ENCODE results near the gene CA7.

The CA7 gene

DNA sequence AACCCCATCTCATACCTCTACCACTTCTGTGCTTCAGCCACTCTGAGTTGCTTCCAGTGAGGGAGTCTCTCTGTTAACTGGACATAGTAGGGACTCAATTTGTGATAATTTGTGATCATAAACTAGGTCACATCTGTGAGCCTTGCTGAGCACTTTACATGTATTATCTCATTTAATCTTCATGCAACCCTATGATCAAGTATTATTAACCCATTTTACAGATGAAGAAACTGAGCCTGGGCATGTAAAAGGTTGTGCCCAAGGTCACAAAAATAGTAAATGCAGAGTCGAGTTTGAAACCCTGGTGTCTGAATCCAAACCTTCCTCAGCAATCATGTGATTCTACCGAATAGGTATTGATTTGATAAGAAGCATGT, 54.7 kb downstream of the CA7 start:
- no peak for DNase-seq (ENCODE audit: low spot score)

DNA sequence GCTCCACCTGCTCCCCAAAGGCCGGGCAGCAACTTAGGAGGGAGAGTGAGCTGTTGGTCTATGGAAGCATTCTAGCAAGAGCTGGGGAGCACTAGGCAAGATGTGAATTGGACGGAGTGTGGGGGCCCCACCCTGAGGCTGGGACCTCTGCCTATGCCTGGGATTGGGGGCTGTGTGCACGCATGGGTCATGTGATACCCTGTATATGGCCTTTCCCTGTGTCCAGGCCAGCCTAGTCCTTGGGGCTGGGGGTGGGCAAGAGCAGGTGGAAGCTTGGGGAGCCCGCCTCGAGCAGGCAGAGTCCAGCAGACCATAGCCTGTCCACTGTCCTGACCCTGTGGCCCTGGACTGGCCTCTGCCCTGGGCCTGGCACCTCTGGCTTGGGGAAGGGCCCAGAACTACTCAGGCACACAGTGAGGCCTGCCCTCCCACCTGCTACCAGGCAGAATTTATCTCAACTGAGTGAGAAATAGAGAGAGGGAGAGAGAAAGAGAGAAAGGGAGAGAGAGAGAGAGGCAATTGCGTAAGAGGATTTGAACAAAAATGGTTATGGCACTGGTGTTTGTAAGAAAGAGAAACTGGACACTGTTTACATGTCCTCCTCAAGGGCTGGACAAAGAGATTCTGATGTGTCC, 55.2 kb downstream of the CA7 start:
- no peak for DNase-seq (ENCODE audit: low spot score)

DNA sequence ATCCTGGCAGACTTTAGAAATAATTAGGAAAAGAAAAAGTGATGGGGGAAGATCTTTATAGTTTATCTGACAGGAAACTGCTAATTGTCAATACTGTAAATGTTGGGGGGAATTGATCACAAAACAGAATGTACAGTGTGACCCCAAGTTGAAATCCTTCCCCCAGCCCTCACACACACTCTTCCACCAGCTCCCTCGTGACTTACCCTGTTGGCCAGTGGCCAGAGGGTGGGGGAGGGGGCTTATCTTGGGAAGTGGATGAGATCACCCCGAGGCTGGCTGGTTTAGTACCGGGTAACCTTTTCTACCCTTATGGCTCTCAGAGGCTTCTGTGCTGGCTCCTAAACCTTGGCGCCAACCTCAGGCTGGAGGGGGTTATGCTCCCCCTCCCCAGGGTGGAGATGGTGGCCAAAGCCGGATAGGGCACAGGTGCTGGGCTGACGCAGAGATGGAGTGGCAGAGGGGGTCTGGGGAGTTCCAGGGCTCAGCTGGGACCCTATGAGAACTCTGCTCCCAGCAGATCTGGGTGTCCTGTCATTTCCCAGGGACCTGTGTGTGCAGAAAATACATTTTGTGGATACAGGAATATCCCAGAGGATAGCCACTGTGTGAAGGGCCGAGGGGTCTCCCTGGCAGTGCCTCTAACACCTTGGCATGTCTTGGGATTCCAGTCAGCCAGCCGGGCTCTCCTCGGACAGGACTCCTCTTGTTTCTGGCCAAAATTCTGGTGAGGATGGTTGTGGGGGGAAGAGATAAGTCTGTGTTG, 55.9 kb downstream of the CA7 start:
- DNase-seq (ENCODE audit: low spot score): peak; percentile 52

DNA sequence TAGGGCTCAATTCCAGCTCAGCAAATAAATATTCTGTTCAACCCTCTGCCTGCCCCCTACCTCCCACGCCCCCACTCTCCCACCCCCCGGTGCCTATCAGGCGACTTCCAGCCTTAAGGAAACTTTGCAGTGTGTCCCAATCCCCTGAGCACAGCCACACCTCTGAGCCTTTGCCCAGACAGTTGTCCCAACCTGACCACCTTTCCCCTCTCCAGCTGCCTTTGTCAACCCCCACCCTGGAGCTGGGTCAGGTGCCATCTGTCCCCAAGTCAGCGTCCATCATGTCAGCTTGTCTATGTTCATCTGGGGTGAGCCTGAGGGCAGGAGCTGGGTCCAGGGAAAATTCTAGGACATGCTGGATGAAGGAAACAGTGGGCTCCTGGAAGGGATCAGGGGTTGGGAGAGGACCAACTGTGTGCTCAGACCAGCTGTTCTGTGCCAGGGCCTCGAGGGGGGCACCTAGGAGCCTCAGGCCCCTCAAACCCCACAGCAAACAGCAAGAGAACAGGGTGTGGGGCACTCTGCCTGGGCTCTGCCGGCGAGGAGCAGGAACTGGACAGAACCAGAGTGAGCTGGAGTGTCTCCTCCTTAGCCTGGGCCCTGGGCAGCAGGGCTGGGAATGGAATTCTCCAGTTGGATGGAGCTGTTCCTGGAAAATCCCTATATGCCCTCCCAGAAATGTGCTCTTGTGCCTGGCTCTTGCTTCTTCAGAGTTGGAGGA, 56.7 kb downstream of the CA7 start:
- no peak for DNase-seq (ENCODE audit: low spot score)

DNA sequence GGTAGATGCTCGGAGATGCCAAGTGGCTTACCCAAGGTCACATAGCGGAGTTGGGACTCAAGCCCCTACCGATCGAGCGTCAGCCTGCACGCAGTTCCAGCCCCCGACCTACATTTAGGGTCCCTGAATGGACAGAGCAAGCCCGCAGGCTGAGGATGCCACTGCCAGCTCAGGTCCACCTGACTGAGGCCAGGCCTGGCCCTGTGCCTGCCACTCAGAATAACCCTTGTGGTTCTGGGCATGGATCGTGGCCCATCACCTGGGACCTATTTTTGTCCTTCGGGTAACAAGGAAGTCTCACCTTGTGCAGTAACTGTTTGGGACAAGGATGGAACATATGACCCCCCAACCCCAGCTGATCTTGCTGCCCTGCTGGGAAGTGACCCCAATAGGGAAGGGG, 57.4 kb downstream of the CA7 start:
- no peak for DNase-seq (ENCODE audit: low spot score)

DNA sequence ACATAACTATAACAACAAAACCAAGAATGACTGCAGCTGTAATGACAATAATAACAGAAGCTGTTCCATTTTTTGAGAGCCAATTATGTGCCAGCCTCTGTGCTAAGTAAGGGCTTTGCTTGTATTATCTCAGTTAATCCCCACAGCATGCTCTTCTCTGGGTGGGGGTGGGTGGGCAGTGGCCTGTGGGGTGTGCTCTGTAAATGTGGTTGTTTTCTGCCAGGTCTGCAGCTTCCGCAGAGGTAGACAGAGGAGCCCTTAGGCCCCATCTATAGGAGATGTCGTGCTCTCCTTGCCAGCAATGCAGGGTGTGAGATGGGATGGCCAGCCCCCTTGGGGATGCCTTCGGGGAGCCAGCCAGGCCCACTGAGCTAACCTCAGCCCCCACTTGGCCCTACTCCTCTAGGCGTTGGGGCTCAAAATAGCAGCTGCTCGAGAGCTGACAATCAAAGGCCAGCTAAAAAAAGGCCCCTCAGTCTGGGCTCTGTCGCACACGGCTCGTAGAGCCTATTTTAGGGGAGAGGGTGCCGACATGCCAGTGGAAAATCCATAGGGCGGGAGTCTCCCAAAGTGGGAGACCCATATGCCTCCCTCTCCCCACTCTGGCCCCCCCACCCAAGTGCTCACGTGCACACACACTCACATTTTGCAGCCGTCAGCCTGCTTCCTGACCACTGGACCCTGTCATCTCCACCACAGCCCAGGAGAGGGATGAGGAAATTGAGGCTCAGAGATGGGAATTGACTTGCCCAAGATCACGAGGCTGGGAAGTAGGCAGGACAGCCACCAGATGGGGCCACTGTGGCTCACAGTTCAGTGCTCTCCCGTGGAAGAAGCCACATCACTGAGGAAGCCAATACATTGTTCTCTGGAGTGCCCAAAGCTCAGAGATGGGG, 58.7 kb downstream of the CA7 start:
- no peak for DNase-seq (ENCODE audit: low spot score)

Measured in AG08395 (cell line).